Gastrocnemius medialis (tissue), 4 donors: ENCODE results near the gene HDAC4. TPM values are rescaled to one million over a fixed set of nuclear protein-coding genes. Genes with fewer than 3 reads are reported as not detected.
A peak's percentile ranks its signal among the peaks of the same experiment; 100 is the strongest.

Experiments used
- ATAC-seq, 2 donors: fragments of 150-250 bp; one replicate each; pipeline ENCODE4 v1.9.1; 2016
- DNase-seq, 2 donors: peaks; one replicate each; pipeline ENCODE4 v3.0.0-alpha.2; 2019
- H3K27ac ChIP-seq, 4 donors: fragments of 200-600 bp; sonication (generic); 1 replicate in 1 of 4; 2 replicates in 3 of 4; pipeline ENCODE4 v1.5.1; 2016 to 2018; ENCODE audit warnings: mild to moderate bottlenecking in 2 of 4, moderate library complexity in 1 of 4
- H3K27me3 ChIP-seq, 3 donors: fragments of 200-600 bp; sonication (generic) in 2 of 3; 1 replicate in 1 of 3; 2 replicates in 2 of 3; pipeline versions ENCODE4 v1.5.1 to v1.6.0; 2016 to 2019; ENCODE audit warnings: mild to moderate bottlenecking in 1 of 3, moderate library complexity in 1 of 3
- H3K36me3 ChIP-seq, 2 donors: fragments of 200-600 bp; sonication (generic) in 1 of 2; one replicate each; pipeline ENCODE4 v1.5.1; 2017 to 2018
- H3K4me1 ChIP-seq, 2 donors: fragments of 200-600 bp; sonication (generic) in 1 of 2; one replicate each; pipeline ENCODE4 v1.5.1; 2016 to 2017; ENCODE audit warnings: mild to moderate bottlenecking in 2 of 2
- H3K4me3 ChIP-seq, 4 donors: fragments of 200-600 bp; sonication (generic) in 3 of 4; 1 replicate in 1 of 4; 2 replicates in 3 of 4; pipeline ENCODE4 v1.5.1; 2016 to 2019; ENCODE audit warnings: mild to moderate bottlenecking in 2 of 4
- H3K9me3 ChIP-seq, 3 donors: fragments of 200-600 bp; sonication (generic) in 2 of 3; 1 replicate in 1 of 3; 2 replicates in 2 of 3; pipeline ENCODE4 v1.5.1; 2016 to 2019
- CTCF ChIP-seq, 5 experiments: fragments of 450-650 bp in 3 of 5; fragments of 200-600 bp in 2 of 5; sonication (generic) in 2 of 5; IDR thresholded peaks in 4 of 5; conservative IDR thresholded peaks in 1 of 5; 1 replicate in 4 of 5; 2 replicates in 1 of 5; pipeline ENCODE4 v1.5.1; 2016 to 2019; ENCODE audit warnings: antibody characterized with exemption in 5 of 5, mild to moderate bottlenecking in 3 of 5, moderate library complexity in 3 of 5
- POLR2A ChIP-seq, 2 donors: fragments of 450-650 bp; IDR thresholded peaks; one replicate each; pipeline ENCODE4 v1.6.1; 2017; ENCODE audit warnings: antibody characterized with exemption in 2 of 2, mild to moderate bottlenecking in 2 of 2, moderate library complexity in 2 of 2
- in situ Hi-C, 4 donors: fragments of 200-750 bp; cut with MboI; loops; one replicate each; pipeline versions ENCODE4 v1.15.0 to v1.8.0; 2017; ENCODE audit warnings: low sequenced_read_pairs in 4 of 4
- intact Hi-C: fragments of 100-400 bp; cut with DNase I; formaldehyde crosslinking; loops from one replicate; pipeline ENCODE4 v1.15.1; 2023; ENCODE audit warnings: low total_unique reads
- total RNA-seq, 4 donors: library from RNA; depleted of rRNA; stranded (reverse); fragments of >200 nt; gene quantifications; one replicate each; pipeline versions ENCODE4 v1.1.0 to v1.2.3, GENCODE V29; 2016

HDAC4 gene
- total RNA-seq, 4 donors from 2014 or later: 23.6 to 257 (median 119) TPM

GRCh38 chr2:239064891-239065290 is 335.9 kb downstream of the HDAC4 start:
- in situ Hi-C loops: no loop called here
- Histone ChIP-seq H3K27me3 (no peaks in the 10 kb centered on the region), H3K4me1 (no peaks in the 10 kb centered on the region), H3K9me3 (no peaks in the 10 kb centered on the region), H3K36me3 (peaks cover 0 to 59% of the 10 kb centered on the region in 2 donors), H3K4me3 (no peak overlapping the region), H3K27ac (peak overlapping the region in 1 of 4 donors; percentile 54)
- ATAC-seq: no peak
- TF ChIP-seq POLR2A (IDR thresholded peaks at IDR 0.05) (no peak), CTCF (IDR thresholded peaks at IDR 0.05 in 4 of 5, conservative IDR thresholded peaks at IDR 0.05 in 1 of 5) (no peak)
- DNase-seq: no peak
- intact Hi-C loops: no loop called here

DNA sequence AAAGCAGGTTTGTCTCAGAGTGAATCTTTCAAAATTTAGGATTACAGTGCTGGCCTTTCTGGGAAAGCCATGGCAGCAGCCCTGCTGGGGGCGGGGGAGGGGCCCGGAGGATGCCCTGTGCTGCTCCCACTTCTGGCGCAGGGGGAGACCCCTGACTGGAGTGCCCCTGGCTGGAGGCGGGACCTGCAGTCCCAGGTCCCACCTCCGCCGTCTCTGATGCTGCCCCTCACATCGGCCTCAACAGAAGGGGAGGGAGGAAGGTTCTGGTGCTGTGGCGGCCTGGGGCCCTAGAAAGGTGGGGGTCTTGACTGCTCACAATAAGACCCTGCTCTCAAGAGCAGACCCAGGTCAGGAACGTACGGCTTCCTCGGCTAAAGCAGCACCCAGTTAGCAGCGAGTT is 336.6 kb downstream of the HDAC4 start:
- no peak for ATAC-seq

GRCh38 chr2:239062743-239063142 is 338.1 kb downstream of the HDAC4 start:
- TF ChIP-seq CTCF (IDR thresholded peaks at IDR 0.05 in 4 of 5, conservative IDR thresholded peaks at IDR 0.05 in 1 of 5): no peak
- no peak for TF ChIP-seq POLR2A (IDR thresholded peaks at IDR 0.05)
- intact Hi-C loops: no loop called here
- in situ Hi-C loops: no loop called here

More for the DNA sequence above, 336.6 kb downstream of the HDAC4 start:
- no peak overlapping the region for H3K27ac ChIP-seq
- H3K9me3 ChIP-seq: no peaks in the 10 kb centered on the region
- H3K27me3 ChIP-seq: no peaks in the 10 kb centered on the region
- intact Hi-C loops: no loop called here
- in situ Hi-C loops: no loop called here
- no peak for TF ChIP-seq CTCF (IDR thresholded peaks at IDR 0.05 in 4 of 5, conservative IDR thresholded peaks at IDR 0.05 in 1 of 5)
- H3K4me1 ChIP-seq: no peaks in the 10 kb centered on the region
- DNase-seq: no peak
- H3K36me3 ChIP-seq: peaks cover 0 to 59% of the 10 kb centered on the region in 2 donors
- no peak overlapping the region for H3K4me3 ChIP-seq

DNA sequence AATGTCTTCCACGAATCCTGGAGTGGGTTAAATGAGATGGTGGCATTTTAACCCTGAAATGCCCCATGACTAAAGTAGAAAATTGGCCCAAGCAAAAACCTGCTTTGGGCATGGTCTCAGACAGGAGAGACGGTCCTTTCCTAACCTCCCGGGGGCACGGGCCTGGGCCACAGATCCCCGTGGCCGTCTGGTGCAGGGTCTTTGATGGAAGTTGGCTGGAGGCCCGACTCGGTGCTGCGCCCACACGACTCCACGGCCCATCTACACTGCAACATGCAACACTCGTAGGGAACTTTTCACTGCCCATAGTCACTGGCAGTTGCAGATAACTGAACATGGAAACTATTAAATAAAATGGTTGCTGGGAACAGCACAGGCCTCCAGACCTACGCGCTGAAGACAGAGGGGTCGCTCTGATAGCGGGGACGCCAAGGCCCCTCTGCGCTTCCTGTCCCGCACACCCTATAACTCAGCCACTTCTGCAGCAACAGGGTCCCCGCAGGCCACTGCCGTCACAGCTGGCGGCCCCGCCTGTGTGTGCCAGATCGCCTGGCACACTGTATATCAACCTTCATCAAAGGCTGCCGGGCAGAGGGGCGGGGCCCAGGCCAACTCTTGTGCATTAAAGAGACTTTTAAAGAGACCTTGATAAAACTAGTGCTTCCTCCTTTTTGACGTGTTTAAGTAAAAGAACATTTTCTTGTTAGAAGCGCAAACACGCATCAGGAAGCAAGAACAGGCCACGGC is 338.8 kb downstream of the HDAC4 start:
- Histone ChIP-seq H3K27ac (no peak overlapping the region), H3K27me3 (no peaks in the 10 kb centered on the region), H3K4me1 (no peaks in the 10 kb centered on the region), H3K9me3 (no peaks in the 10 kb centered on the region), H3K36me3 (peaks cover 0 to 54% of the 10 kb centered on the region in 2 donors), H3K4me3 (no peak overlapping the region)
- DNase-seq: no peak
- ATAC-seq: no peak
- TF ChIP-seq POLR2A (IDR thresholded peaks at IDR 0.05) (no peak), CTCF (IDR thresholded peaks at IDR 0.05 in 4 of 5, conservative IDR thresholded peaks at IDR 0.05 in 1 of 5) (no peak)
- in situ Hi-C loops: no loop called here
- intact Hi-C loops: no loop called here

More at GRCh38 chr2:239062743-239063142, 338.1 kb downstream of the HDAC4 start:
- Histone ChIP-seq H3K9me3 (no peaks in the 10 kb centered on the region), H3K27me3 (no peaks in the 10 kb centered on the region), H3K36me3 (peaks cover 0 to 61% of the 10 kb centered on the region in 2 donors), H3K27ac (no peak overlapping the region), H3K4me3 (no peak overlapping the region), H3K4me1 (no peaks in the 10 kb centered on the region)
- no peak for DNase-seq
- ATAC-seq: no peak
